Fibroblast of gingiva (primary cell): ENCODE measurements around the gene USP10.

Source experiments
- DNase-seq: peaks from one replicate; pipeline ENCODE4 v3.0.0-alpha.2; 2011; ENCODE audit warnings: low read depth

USP10 gene

GRCh38 chr16:84774810-84775209, 75.0 kb downstream of the USP10 start:
- DNase-seq: peak; percentile 83

DNA sequence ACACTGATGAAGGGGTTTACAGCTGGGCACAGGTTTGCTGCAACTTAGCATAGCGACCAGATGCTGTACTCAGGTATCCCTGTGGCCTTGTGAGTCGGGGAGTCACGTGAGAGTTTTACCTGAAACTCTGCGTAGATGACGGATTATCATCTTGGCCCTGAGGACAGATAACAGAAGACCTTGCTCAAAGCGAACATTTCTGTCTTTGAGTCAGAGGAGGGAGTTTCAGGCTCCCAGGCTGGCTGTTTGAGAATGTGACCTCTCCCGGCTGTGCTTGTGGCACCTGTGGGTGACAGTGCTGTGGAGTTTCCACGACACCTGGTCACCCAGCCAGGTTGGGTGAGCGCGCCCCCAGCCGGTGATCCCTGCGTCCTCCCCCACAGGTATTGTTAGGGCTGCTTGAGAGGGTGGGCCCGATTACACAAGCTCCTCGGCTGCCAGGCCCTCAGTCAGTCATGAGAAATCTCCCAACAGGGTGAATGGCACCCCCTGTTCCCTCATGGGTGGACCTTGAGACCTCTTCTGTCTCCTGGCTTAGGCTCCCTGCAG, 75.5 kb downstream of the USP10 start:
- DNase-seq: no peak

DNA sequence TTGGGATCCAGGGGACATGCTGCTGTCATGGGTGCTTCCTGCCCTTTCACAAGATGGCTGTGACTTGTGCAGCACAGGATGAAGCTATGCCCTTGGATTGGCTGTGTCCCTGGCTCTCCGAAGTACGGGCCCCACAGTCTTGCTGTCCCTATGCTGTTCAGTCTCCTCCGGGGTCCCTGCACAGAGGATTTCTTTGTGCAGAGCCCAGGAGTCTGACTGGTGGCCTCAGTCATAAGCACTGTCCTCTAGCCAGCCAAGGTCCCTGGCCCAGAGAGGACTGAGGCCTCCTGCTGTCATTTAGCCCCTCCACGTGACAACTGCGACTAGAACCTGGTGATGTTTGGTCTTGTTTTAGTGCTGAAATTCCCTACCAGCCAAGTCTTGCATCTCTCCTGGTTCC, 77.6 kb downstream of the USP10 start:
- no peak for DNase-seq

DNA sequence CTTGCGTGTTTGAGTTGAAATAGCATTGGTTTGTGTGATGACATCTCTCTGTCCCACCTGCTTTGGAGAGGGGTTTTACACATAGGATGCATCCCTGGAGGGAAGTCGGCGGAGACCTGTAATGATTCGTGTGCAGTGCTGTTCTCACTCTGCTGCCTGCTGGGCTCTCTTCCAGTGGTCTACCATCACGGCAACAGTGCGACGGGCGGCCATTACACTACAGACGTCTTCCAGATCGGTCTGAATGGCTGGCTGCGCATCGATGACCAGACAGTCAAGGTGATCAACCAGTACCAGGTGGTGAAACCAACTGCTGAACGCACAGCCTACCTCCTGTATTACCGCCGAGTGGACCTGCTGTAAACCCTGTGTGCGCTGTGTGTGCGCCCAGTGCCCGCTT, 78.9 kb downstream of the USP10 start:
- DNase-seq: no peak

DNA sequence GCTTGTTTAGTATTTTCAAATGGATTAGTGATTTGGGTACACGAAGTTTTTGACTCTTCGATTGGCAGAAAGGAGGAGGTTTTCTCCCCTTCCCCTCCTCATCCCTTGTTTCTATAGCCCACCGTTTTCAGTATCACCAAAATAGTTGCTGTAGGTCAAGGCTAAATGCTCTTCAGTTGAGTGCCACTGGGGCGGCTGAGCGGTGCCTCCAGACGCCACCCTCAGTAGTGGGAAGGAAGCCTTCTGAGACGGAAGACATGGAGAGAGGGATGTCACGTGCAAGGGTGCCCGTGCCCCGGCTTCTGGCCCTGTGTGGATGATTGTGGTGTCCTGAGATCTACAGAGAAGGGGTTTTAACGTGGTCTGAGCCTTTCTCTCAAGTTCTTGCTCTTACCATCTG, 80.3 kb downstream of the USP10 start:
- DNase-seq: no peak

DNA sequence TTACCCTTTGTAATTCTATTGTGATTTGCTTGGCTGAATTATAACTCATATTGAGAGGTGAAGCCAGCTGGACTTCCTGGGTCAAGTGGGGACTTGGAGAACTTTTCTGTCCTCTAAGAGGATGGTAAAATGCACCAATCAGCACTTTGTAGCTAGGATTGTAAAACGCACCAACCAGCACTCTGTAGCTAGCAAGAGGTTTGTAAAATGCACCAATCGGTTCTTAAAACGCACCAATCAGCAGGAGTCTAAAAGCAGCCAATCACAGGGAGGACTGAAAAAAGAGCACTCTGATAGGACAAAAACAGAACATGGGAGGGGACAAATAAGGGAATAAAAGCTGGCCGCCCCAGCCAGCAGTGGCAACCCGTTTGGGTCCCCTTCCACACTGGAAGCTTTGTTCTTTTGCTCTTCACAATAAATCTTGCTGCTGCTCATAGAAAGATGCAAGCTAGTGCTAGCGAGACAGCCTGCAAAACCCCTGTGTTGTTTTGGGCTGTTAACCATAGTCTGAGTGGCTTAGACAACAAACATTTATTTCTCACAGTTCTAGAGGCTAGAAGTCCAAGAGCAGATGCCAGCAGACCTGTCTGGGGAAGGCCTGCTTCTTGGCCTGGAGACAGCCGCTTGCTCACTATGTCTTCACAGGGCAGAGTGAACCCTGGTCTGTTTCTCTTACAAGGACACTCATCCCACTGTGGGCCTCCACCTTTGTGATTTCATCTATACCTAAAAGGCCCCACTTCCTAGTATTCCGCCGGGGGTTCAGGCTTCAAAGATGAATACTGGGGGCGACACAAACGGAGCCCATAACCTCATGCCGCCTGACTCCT, 81.0 kb downstream of the USP10 start:
- DNase-seq: no peak

DNA sequence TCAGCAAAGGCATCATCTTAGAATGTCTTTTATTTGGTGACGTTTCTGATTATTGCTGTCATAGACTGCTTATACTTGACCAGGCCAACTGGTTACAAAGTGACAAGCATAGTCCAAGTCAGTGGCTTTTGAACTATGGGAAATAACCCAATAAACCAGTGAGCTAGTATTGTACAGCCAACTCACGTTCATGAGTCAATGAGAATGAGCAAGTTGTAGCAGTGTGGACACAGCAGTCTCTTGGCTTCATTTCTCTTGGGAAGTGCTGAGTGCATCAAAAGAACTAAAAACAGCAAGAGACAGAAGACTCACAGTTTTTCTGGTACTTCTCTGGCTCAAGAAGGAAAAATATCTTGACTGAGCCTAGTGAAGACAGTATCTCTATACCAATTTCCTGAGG, 83.0 kb downstream of the USP10 start:
- DNase-seq: no peak

DNA sequence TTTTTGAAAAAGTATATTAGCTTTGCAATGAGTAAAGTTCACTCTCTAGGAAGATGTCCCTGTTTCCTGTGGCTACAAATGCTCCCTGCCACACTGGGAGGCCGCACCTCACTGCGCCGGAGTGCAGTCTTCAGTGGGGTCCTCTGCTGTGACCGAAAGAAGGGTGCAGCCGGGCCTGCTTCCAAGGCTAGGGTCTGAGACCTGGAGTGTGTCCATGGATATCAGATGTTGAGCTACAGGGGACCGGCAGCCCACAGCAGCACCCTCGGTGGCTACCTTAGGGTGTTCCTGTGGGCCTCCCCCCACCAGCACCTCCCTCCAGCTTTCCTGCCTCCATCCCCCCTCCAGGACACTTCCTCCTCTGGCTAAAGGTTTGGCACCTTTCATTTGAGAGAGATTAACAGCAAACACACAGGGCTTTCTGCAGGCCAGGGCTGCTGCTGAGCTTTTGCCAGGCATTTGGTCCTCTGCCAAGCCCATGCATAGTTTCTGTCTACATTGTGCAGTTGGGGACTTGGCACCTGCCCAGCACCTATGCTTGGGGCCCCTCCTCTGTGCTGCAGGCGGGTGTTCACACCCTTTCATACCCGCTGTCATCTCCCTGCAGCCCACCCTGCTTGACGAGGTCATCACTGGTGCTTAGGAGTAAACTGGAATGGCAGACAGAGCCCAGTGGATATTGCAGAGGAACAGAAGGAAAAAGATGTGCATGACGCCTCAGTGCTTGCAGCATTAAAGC, 86.2 kb downstream of the USP10 start:
- DNase-seq: no peak

DNA sequence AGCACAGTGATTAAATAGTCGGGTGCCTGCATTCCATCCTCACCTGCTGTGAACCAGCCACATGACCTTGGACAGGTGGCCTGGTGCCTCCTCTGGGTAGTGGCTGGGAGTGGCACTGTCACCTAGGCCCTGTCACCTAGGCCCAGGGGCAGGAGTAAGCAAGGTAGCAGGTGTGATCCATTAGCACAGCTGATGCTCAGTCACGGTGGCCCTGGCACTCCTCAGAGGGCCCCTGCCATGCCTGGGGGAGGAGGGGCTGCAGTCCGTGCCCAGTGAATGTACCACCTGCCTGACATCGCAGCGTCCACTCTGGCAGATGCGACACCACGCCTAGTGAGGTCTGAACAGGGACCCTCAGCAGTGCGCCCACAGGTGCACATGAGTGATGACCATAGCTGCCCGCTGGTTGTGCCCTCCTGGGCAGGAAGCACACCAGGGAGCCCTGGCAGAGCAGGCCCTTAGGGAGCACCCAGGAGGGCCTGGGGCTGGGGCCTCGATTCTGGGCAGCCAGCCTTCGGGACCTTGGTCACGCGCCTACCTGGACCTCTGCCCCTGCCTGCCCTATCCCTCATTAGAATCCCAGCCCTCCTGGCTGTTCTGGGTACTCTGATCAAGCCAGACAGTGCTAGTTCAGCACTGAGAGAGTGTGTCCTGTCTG, 86.9 kb downstream of the USP10 start:
- no peak for DNase-seq

- no peak for DNase-seq
These were observed 87.4 kb downstream of the USP10 start for GRCh38 chr16:84787263-84787622.

DNA sequence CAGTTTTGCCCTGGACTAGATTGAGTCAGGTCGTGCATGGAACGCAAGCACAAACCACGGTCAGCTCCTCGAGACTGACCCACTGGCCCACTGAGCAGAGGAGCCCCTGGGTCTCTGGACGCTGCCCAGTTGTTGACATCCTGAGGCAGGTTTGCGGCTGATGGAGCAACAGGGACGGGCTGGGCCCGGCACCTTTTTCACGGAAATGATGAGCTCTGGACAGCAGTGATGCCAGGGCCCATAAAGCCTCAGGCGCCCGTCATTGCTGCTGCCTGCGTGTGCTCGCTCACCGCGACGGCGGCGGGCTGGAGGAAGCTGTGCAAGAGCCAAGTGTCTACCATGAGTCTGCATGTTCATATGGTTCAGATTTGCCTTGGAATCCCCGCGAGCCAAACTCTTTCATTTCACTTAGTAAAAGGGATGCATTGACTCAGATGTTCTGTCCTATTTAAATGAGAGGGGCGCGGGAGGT, 89.2 kb downstream of the USP10 start:
- peak; percentile 95 for DNase-seq

DNA sequence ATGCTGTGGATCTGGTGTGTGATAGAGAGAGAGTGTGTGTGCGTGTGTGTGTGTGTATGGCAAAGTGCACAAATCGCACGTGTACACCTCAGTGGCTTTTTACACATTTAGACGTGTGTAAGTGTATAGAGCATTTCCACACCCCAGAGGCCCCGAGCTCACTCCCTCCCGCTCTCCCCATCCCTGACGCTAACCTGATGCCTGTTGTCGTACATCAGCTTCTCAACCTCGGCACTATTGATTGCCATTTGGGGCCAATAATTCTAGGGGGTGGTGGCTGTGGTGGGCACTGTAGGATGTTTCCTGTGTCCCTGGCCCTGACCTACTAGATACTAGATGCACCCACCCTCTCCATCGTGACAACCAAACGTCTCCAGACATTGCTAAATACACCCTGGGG, 89.6 kb downstream of the USP10 start:
- DNase-seq: no peak

GRCh38 chr16:84790301-84790700, 90.5 kb downstream of the USP10 start:
- DNase-seq: no peak

DNA sequence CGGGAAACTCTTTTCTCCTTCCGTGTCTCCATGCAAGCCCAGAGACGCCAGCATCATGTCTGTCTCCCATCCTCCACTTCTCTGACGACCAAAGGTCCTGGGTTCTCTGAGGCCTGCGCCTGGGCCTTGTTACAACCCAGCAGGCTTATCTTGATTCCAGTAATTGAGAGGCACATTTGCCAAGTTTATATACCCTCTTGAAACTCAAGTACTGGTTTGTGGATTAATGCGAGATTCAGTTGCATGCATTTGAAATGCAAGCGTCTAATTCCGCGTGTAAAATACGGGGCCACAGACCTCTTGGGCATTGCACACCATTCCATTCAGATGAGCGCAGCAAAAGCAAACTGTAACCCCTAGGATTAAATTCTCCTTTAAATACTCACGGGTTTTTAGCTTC, 91.3 kb downstream of the USP10 start:
- peak; percentile 14 for DNase-seq

DNA sequence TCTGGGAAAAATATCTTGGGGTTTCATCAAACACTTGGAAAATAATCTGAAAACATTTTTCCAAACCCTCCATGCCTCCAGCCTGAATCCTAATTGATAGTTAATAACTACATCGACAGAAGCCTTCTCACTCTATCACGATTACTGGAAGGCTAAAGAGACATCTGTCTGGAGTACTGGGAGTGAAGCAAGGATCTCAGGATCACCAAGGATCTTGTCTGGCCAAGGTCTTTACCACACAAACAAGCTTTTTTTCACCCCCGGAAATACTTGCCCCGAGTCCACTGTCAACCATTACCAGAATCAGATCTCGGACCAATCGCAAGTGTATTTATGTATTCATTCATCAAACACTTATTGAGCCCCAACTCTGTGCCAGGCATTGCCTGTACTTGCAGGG, 91.7 kb downstream of the USP10 start:
- no peak for DNase-seq

DNA sequence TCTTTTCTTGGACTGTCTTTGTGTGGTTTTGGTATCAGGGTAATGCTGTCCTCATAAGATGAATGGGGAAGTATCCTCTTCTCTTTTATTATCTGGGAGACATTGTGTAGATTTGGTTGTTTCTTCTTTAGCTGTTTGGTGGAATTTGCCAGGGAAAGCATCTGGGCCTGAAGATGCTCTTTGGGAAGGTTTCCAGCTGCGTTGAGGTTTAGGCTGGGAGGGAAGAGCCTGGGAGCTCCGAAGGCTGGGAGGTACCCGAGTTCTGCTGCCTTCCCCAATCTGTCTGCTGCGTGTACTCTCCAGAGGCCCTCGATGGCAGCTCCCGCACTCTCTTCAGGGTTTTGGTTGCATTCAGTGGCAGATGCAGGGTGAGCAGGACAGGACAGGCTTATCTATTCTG, 94.4 kb downstream of the USP10 start:
- DNase-seq: no peak

- DNase-seq: no peak
These were observed 94.8 kb downstream of the USP10 start for GRCh38 chr16:84794626-84795025.

DNA sequence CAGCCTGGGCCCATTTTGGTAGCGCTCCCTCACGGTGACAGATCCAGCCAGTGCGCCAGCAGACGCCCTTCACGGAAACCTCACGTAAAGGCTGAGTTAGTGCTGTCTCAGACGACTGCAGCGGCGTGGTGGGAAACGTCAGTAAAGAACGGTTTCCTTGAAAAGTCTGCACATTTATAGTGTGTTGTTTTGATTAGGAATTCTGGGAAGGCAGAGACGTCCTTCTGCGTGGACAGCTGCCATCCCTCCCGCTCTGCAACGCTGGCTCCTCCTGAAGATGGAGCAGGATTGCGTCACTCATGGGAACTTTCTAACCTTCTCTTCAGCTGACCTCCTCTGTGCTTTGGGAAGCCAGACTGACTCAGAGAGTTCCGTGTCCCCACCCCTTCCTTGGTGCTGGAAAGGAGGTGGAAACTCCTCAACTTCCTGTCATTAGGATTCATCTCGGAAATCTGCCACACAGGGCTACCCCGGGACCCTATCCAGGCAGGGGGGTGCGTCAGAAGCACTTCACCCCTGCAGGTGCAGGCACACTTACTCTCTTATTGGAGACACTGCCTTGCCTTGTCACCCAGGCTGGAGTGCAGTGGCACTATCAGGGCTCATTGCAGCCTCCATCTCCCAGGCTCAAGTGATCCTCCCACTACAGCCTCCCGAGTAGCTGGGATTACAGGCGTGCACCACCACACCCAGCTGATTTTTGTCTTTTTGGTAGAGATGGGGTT, 95.7 kb downstream of the USP10 start:
- peak; percentile 94 for DNase-seq

- DNase-seq: no peak
These were observed 100.6 kb downstream of the USP10 start for GRCh38 chr16:84800158-84800978.

- DNase-seq: no peak
These were observed 103.3 kb downstream of the USP10 start for GRCh38 chr16:84803146-84803545.

DNA sequence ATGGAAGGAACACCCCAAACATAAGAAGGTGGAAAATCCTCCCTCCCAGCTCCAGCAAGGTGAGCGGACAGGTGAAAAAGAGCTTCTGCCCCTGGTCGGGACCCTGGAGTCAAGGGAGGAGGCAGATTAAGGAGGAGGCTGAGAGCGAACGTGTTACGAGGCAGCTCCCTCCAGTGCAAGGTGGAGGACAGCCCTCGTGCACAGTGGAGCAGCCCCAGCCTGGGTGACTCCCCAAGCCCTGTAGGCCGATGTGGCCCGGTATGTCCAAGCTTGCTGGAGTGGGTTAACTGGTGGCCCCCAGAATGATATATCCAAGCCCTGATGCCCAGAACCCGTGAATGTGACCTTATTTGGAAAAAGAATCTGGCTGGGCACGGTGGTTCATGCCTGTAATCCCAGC, 104.5 kb downstream of the USP10 start:
- DNase-seq: no peak
